ENCODE measurements around the gene PPP2R5D. TPM values are rescaled to one million over a fixed set of nuclear protein-coding genes. Genes with fewer than 3 reads are reported as not detected.
A peak's percentile ranks its signal among the peaks of the same experiment; 100 is the strongest.

PPP2R5D gene
- total and polyA plus RNA-seq, 9 of the 15 experiments (the other 6 are each of a cell fraction or from before 2014, with no cell fraction given) = 1.3 to 96.1 (median 38.4) TPM

DNA sequence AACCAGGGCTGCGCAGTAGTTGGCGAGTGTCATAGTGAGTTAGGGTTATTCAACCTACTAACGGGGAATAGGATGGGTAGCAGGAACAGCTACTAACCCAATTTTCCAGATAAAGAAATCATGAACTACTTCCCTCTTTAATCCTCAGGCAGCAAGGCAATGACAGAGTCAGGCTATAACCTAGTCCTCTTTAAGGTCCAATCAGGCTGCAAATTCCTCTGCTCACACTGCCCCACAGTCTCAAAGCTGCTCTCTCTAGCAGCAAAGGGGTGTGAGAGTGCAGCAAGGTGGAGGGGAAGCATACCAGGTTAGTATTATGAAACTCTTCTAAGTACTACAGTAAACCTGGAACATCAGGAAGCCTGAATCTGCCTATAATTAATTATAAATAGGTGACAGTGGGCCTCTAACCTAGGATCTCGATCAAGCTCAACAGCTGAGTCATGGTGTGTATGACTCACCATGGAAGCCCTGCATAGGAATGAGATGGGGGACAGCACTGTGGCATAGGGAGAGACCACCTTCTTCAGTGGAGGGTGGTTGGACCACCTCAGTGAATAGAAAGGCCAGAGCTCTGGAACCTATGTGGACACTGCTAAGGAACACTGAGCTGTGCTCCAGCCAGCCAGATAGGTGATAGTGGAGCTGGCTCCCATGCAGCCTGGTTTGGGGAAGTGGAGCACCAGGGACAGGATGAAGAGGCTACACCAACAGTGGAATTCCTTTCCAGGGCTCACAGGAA is 13.3 kb upstream of the PPP2R5D start (continued):
- no peak for TF ChIP-seq BCL6 (CRISPR knock-in tag; IDR thresholded peaks at IDR 0.05)
- TF ChIP-seq ZNF184 (CRISPR knock-in tag; IDR thresholded peaks at IDR 0.05) = no peak
- no peak for TF ChIP-seq RBM15 (IDR thresholded peaks at IDR 0.05; ENCODE audit: insufficient read depth, low read length)
- no peak for TF ChIP-seq PBX2 (CRISPR knock-in tag; IDR thresholded peaks at IDR 0.05; ENCODE audit: low read depth)
- peak; percentile 88 for TF ChIP-seq PBX2 (tag; conservative IDR thresholded peaks at IDR 0.05; ENCODE audit: low read depth)
- TF ChIP-seq MEF2D (tag; conservative IDR thresholded peaks at IDR 0.05; ENCODE audit: low read depth) = peak; percentile 30; the same call in 1 of the 2 replicates
- no peak for TF ChIP-seq XRCC5 (IDR thresholded peaks at IDR 0.05; ENCODE audit: low read depth, low read length)
- 0 out of 2 replicates have a peak, but pooled peaks have one; percentile 67 for TF ChIP-seq HDGF (IDR thresholded peaks at IDR 0.05)
- TF ChIP-seq KDM4B (IDR thresholded peaks at IDR 0.05; ENCODE audit: borderline replicate concordance in 2 of 2, low read depth in 1 of 2) = no peak
- no peak for TF ChIP-seq ZNF212 (CRISPR knock-in tag; IDR thresholded peaks at IDR 0.05)
- TF ChIP-seq ARID3A (IDR thresholded peaks at IDR 0.05; ENCODE audit: borderline replicate concordance, low read depth, low read length) = peak; percentile 81; the same call in 1 of the 2 replicates
- TF ChIP-seq NFE2L1 (tag; IDR thresholded peaks at IDR 0.05; ENCODE audit: borderline replicate concordance, low read depth) = peak; percentile 81
- TF ChIP-seq MTA2 (IDR thresholded peaks at IDR 0.05; ENCODE audit: low read depth) = 0 out of 2 replicates have a peak, but pooled peaks have one; percentile 18
- TF ChIP-seq, protein P1, sequence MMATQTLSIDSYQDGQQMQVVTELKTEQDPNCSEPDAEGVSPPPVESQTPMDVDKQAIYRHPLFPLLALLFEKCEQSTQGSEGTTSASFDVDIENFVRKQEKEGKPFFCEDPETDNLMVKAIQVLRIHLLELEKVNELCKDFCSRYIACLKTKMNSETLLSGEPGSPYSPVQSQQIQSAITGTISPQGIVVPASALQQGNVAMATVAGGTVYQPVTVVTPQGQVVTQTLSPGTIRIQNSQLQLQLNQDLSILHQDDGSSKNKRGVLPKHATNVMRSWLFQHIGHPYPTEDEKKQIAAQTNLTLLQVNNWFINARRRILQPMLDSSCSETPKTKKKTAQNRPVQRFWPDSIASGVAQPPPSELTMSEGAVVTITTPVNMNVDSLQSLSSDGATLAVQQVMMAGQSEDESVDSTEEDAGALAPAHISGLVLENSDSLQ (IDR thresholded peaks at IDR 0.05) = peak; percentile 92
- TF ChIP-seq HOMEZ (CRISPR knock-in tag; IDR thresholded peaks at IDR 0.05) = no peak
- no peak for TF ChIP-seq ZNF785 (CRISPR knock-in tag; IDR thresholded peaks at IDR 0.05)
- TF ChIP-seq ZKSCAN1 (IDR thresholded peaks at IDR 0.05; ENCODE audit: low read depth, low read length) = no peak
- TF ChIP-seq BACH1 (tag; IDR thresholded peaks at IDR 0.05) = peak; percentile 67; the same call in 1 of the 2 replicates
- TF ChIP-seq EGR1 (conservative IDR thresholded peaks at IDR 0.05) = no peak
- TF ChIP-seq, protein P2, sequence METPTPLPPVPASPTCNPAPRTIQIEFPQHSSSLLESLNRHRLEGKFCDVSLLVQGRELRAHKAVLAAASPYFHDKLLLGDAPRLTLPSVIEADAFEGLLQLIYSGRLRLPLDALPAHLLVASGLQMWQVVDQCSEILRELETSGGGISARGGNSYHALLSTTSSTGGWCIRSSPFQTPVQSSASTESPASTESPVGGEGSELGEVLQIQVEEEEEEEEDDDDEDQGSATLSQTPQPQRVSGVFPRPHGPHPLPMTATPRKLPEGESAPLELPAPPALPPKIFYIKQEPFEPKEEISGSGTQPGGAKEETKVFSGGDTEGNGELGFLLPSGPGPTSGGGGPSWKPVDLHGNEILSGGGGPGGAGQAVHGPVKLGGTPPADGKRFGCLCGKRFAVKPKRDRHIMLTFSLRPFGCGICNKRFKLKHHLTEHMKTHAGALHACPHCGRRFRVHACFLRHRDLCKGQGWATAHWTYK (CRISPR knock-in tag; IDR thresholded peaks at IDR 0.05) = no peak

Data from K562 (cell line).